H9 (cell line): ENCODE data around the gene IL10. TPM values are rescaled to one million over a fixed set of nuclear protein-coding genes. Genes with fewer than 3 reads are reported as not detected.

Experiments
- DNase-seq: peaks from one replicate; pipeline ENCODE4 v3.0.0-alpha.2; 2017
- H2AFZ ChIP-seq: one replicate; pipeline ENCODE4 v1.6.1; 2013; ENCODE audit warnings: mild to moderate bottlenecking, low read length, control low read depth, moderate library complexity
- H2AK5ac ChIP-seq: 2 replicates; pipeline ENCODE4 v1.6.1; 2013; ENCODE audit warnings: low read length, control low read depth, mixed read lengths; ENCODE audit not compliant: insufficient read length
- H2BK120ac ChIP-seq: one replicate; pipeline ENCODE4 v1.6.1; 2013; ENCODE audit warnings: low read depth, mild to moderate bottlenecking, low read length, control low read depth, inconsistent platforms; ENCODE audit not compliant: poor library complexity, severe bottlenecking
- H2BK12ac ChIP-seq: 2 replicates; pipeline ENCODE4 v1.6.1; 2013; ENCODE audit warnings: low read length, control low read depth, mixed read lengths, low read depth; ENCODE audit not compliant: insufficient read length
- H2BK15ac ChIP-seq: 2 replicates; pipeline ENCODE4 v1.6.1; 2013; ENCODE audit warnings: low read depth, low read length, control low read depth
- H2BK20ac ChIP-seq: one replicate; pipeline ENCODE4 v1.6.1; 2013; ENCODE audit warnings: low read depth, mild to moderate bottlenecking, low read length, control low read depth, inconsistent platforms; ENCODE audit not compliant: poor library complexity, severe bottlenecking
- H2BK5ac ChIP-seq: 2 replicates; pipeline ENCODE4 v1.6.1; 2013; ENCODE audit warnings: low read length, control low read depth, mixed read lengths; ENCODE audit not compliant: insufficient read length
- H3K14ac ChIP-seq: 2 replicates; pipeline ENCODE4 v1.6.1; 2013; ENCODE audit warnings: low read length, control low read depth; ENCODE audit not compliant: insufficient read depth
- H3K18ac ChIP-seq: 2 replicates; pipeline ENCODE4 v1.6.1; 2013; ENCODE audit warnings: low read depth, mild to moderate bottlenecking, mixed read lengths, low read length, control low read depth; ENCODE audit not compliant: insufficient read length
- H3K23ac ChIP-seq: 2 replicates; pipeline ENCODE4 v1.6.1; 2013; ENCODE audit warnings: low read length, control low read depth, mixed read lengths, low read depth; ENCODE audit not compliant: insufficient read length
- H3K23me2 ChIP-seq: 2 replicates; pipeline ENCODE4 v1.6.1; 2013; ENCODE audit warnings: low read depth, mild to moderate bottlenecking, mixed read lengths, low read length, control low read depth; ENCODE audit not compliant: insufficient read length, poor library complexity, severe bottlenecking
- H3K27ac ChIP-seq: 2 replicates; pipeline ENCODE4 v1.5.1; 2013; ENCODE audit warnings: low read length, control low read depth, mixed read lengths, low read depth; ENCODE audit not compliant: insufficient read length
- H3K27me3 ChIP-seq: 2 replicates; pipeline ENCODE4 v1.6.1; 2013; ENCODE audit warnings: low read length, control low read depth, inconsistent platforms; ENCODE audit not compliant: insufficient read depth
- H3K4ac ChIP-seq: 2 replicates; pipeline ENCODE4 v1.6.1; 2013; ENCODE audit warnings: low read depth, mild to moderate bottlenecking, control low read depth, inconsistent platforms, low read length, moderate library complexity
- H3K4me1 ChIP-seq: 2 replicates; pipeline ENCODE4 v1.6.1; 2013; ENCODE audit warnings: low read length, control low read depth, inconsistent platforms; ENCODE audit not compliant: insufficient read depth
- H3K4me2 ChIP-seq: 2 replicates; pipeline ENCODE4 v1.6.1; 2013; ENCODE audit warnings: low read length, control low read depth, mixed read lengths; ENCODE audit not compliant: insufficient read length, insufficient read depth
- H3K56ac ChIP-seq: 2 replicates; pipeline ENCODE4 v1.6.1; 2013; ENCODE audit warnings: low read depth, mild to moderate bottlenecking, mixed read lengths, low read length, control low read depth; ENCODE audit not compliant: insufficient read length
- H3K79me1 ChIP-seq: 2 replicates; pipeline ENCODE4 v1.6.1; 2013; ENCODE audit warnings: low read depth, mild to moderate bottlenecking, moderate library complexity, low read length, control low read depth, inconsistent platforms; ENCODE audit not compliant: insufficient read depth, poor library complexity, severe bottlenecking
- H3K79me2 ChIP-seq: 2 replicates; pipeline ENCODE4 v1.6.1; 2013; ENCODE audit warnings: low read length, control low read depth, inconsistent platforms; ENCODE audit not compliant: insufficient read depth
- H3K9ac ChIP-seq: 2 replicates; pipeline ENCODE4 v1.6.1; 2013; ENCODE audit warnings: low read length, control low read depth, mixed read lengths; ENCODE audit not compliant: insufficient read length; ENCODE audit errors: extremely low read depth
- H3K9me3 ChIP-seq: one replicate; pipeline ENCODE4 v1.6.1; 2013; ENCODE audit warnings: low read depth, low read length, inconsistent platforms; ENCODE audit not compliant: control insufficient read depth
- H3T11ph ChIP-seq: one replicate; pipeline ENCODE4 v1.6.1; 2013; ENCODE audit warnings: mild to moderate bottlenecking, low read length, control low read depth, inconsistent platforms
- H4K20me1 ChIP-seq: one replicate; pipeline ENCODE4 v1.6.1; 2013; ENCODE audit not compliant: control insufficient read depth, insufficient read length, insufficient read depth
- H4K5ac ChIP-seq: 2 replicates; pipeline ENCODE4 v1.6.1; 2013; ENCODE audit warnings: low read depth, mild to moderate bottlenecking, mixed read lengths, low read length, control low read depth; ENCODE audit not compliant: insufficient read length
- H4K8ac ChIP-seq: replicated peaks from 2 replicates; pipeline ENCODE4 v1.6.1; 2013; ENCODE audit warnings: low read length, control low read depth, mixed read lengths, low read depth; ENCODE audit not compliant: insufficient read length
- H4K91ac ChIP-seq: 2 replicates; pipeline ENCODE4 v1.6.1; 2013; ENCODE audit warnings: low read depth, mild to moderate bottlenecking, moderate library complexity, mixed read lengths, low read length, control low read depth; ENCODE audit not compliant: insufficient read length
- H3K27ac Mint-ChIP-seq, 3 experiments: 2 replicates in 2 of 3; 3 replicates in 1 of 3; pipeline ENCODE4 v1.8.0; 2020 to 2021; ENCODE audit warnings: mixed read lengths in 3 of 3, mild to moderate bottlenecking in 1 of 3, moderate library complexity in 1 of 3
- H3K27me3 Mint-ChIP-seq: 2 replicates; pipeline ENCODE4 v1.8.0; 2021; ENCODE audit warnings: low read depth, mild to moderate bottlenecking, moderate library complexity, mixed read lengths
- H3K36me3 Mint-ChIP-seq, 3 experiments: 2 replicates in 2 of 3; 3 replicates in 1 of 3; pipeline ENCODE4 v1.8.0; 2020 to 2021; ENCODE audit warnings: low read depth in 3 of 3, mixed read lengths in 3 of 3; ENCODE audit not compliant: insufficient read depth in 1 of 3
- H3K4me1 Mint-ChIP-seq, 2 experiments: 2 replicates each; pipeline ENCODE4 v1.8.0; 2020; ENCODE audit warnings: mixed read lengths in 2 of 2
- H3K4me3 Mint-ChIP-seq, 2 experiments: 2 replicates in 1 of 2; 3 replicates in 1 of 2; pipeline ENCODE4 v1.8.0; 2020 to 2021; ENCODE audit warnings: mild to moderate bottlenecking in 2 of 2, mixed read lengths in 2 of 2, moderate library complexity in 1 of 2
- H3K9me3 Mint-ChIP-seq, 2 experiments: 2 replicates in 1 of 2; 3 replicates in 1 of 2; pipeline ENCODE4 v1.8.0; 2020; ENCODE audit warnings: mild to moderate bottlenecking in 2 of 2, mixed read lengths in 2 of 2, moderate library complexity in 1 of 2
- CTCF ChIP-seq: fragments of 200-600 bp; sonication (generic); conservative IDR thresholded peaks from 3 replicates; pipeline ENCODE4 v1.8.0; 2021; ENCODE audit warnings: antibody characterized with exemption, mild to moderate bottlenecking
- WGBS: extraction: QIAGEN DNeasy Blood & Tissue Kit; methylation state at CpG from one replicate; pipeline ENCODE4 v1.1.7; 2013; ENCODE audit warnings: missing lambda C conversion rate, low lambda C conversion rate, mixed read lengths; ENCODE audit not compliant: insufficient read length; ENCODE audit errors: extremely low coverage; 5-methylcytosine and 5-hydroxymethylcytosine counted together
- total RNA-seq: library from RNA; stranded (reverse); gene quantifications from 2 replicates; pipeline ENCODE4 v1.2.1, GENCODE V29; 2021

Gene IL10
- total RNA-seq, 1 experiment from 2014 or later: not detected

- WGBS: no CpG with 5 or more reads among the region's 4 CpGs
- H3T11ph ChIP-seq: no peak overlapping the region
- no peak overlapping the region for H2BK120ac ChIP-seq
- peaks cover 9 to 11% of the 10 kb centered on the region in 2 experiments for H3K4me1 Mint-ChIP-seq
- no peak overlapping the region for H3K27ac Mint-ChIP-seq
- H3K4me3 Mint-ChIP-seq: no peak overlapping the region
- H3K4me2 ChIP-seq: no peak overlapping the region
- H4K20me1 ChIP-seq: no peaks in the 10 kb centered on the region
- H3K9me3 Mint-ChIP-seq: peaks cover 3 to 8% of the 10 kb centered on the region in 2 experiments; a peak in 4 of 5 replicates
- H3K27me3 Mint-ChIP-seq: no peaks in the 10 kb centered on the region; the same call in none of the 2 replicates
- H3K4ac ChIP-seq: no peak overlapping the region
- no peaks in the 10 kb centered on the region for H3K79me1 ChIP-seq
- TF ChIP-seq CTCF: no peak
- no peak overlapping the region for H2BK15ac ChIP-seq
- no peak overlapping the region for H3K14ac ChIP-seq
- no peaks in the 10 kb centered on the region for H3K9me3 ChIP-seq
- no peak overlapping the region for H2AFZ ChIP-seq
- H3K36me3 Mint-ChIP-seq: no peaks in the 10 kb centered on the region
- no peak overlapping the region for H4K5ac ChIP-seq
- no peak overlapping the region for H2BK5ac ChIP-seq
- no peaks in the 10 kb centered on the region for H3K79me2 ChIP-seq
- H2AK5ac ChIP-seq: no peak overlapping the region
- no peak overlapping the region for H4K91ac ChIP-seq
- no peak overlapping the region for H3K9ac ChIP-seq
- no peak overlapping the region for H3K23ac ChIP-seq
- no peak overlapping the region for H4K8ac ChIP-seq
- H3K27ac ChIP-seq: no peak overlapping the region
- H3K23me2 ChIP-seq: no peaks in the 10 kb centered on the region
- no peak overlapping the region for H2BK12ac ChIP-seq
- H2BK20ac ChIP-seq: no peak overlapping the region
- no peaks in the 10 kb centered on the region for H3K27me3 ChIP-seq
- no peak overlapping the region for H3K56ac ChIP-seq
- no peaks in the 10 kb centered on the region for H3K4me1 ChIP-seq
- no peak for DNase-seq
- H3K18ac ChIP-seq: no peak overlapping the region
Measured at GRCh38 chr1:206816390-206817287, 44.3 kb upstream of the IL10 start.
